ENCODE data around the gene PHF2. TPM values are rescaled to one million over a fixed set of nuclear protein-coding genes. Genes with fewer than 3 reads are reported as not detected.
"Not testable (repeated sequence)": the region's sequence is repeated elsewhere in the genome, so short reads cannot be mapped to it uniquely, and the experiment has no call there.

The PHF2 gene
- polyA plus RNA-seq, 3 donors = 0.40 to 16.0 (median 0.97) TPM

- no peak overlapping the region for H3K4me3 Mint-ChIP-seq
- H2AFZ ChIP-seq (ENCODE audit: insufficient read depth, low read depth, low read length, poor library complexity, severe bottlenecking) = no peak overlapping the region
- no peaks in the 10 kb centered on the region for H3K4me1 Mint-ChIP-seq
- no CpG with 5 or more reads among the region's 2 CpGs for WGBS (ENCODE audit: insufficient coverage)
- H3K36me3 ChIP-seq (replicated peaks in 1 of 2; ENCODE audit: control insufficient read depth in 1 of 2, insufficient read depth in 2 of 2, low read length in 2 of 2) = peaks cover 30 to 52% of the 10 kb centered on the region in 2 donors
- no peak for TF ChIP-seq CTCF (IDR thresholded peaks at IDR 0.05)
- no peak overlapping the region for H3K4me3 ChIP-seq (replicated peaks in 1 of 3; ENCODE audit: low read depth in 2 of 3, low read length in 3 of 3)
- H4K20me1 ChIP-seq (ENCODE audit: insufficient read depth, low read length) = peaks cover 32% of the 10 kb centered on the region
- no peak overlapping the region for H3K27ac ChIP-seq (ENCODE audit: low read depth in 1 of 2, low read length in 2 of 2)
- peaks cover 35 to 62% of the 10 kb centered on the region in 2 donors for H3K36me3 Mint-ChIP-seq
- H3K27me3 ChIP-seq (ENCODE audit: control insufficient read depth in 2 of 2, insufficient read depth in 2 of 2, low read length in 2 of 2) = no peaks in the 10 kb centered on the region
- H3K79me2 ChIP-seq (ENCODE audit: insufficient read depth, low read length) = no peaks in the 10 kb centered on the region
- H3K4me2 ChIP-seq (replicated peaks; ENCODE audit: extremely low read depth, low read length, poor library complexity, severe bottlenecking) = no peak overlapping the region
- H3K9me3 Mint-ChIP-seq = peaks cover 0 to 5% (median 0%) of the 10 kb centered on the region in 7 donors
- no peak for DNase-seq
- no peak overlapping the region for H3K9ac ChIP-seq (ENCODE audit: insufficient read depth, low read length, poor library complexity, severe bottlenecking)
- H3K9me3 ChIP-seq (replicated peaks in 1 of 2; ENCODE audit: control insufficient read depth in 1 of 2, insufficient read depth in 1 of 2, low read length in 2 of 2) = no peaks in the 10 kb centered on the region
- H3K27me3 Mint-ChIP-seq (ENCODE audit: low read depth in 3 of 3) = peaks cover 0 to 16% (median 3%) of the 10 kb centered on the region in 3 donors
- no peaks in the 10 kb centered on the region for H3K4me1 ChIP-seq (ENCODE audit: control insufficient read depth in 1 of 2, insufficient read depth in 2 of 2, low read length in 2 of 2)
- no peak overlapping the region for H3K27ac Mint-ChIP-seq
- intact Hi-C loops (cut with micrococcal nuclease) = no loop called here
Measured at GRCh38 chr9:93671020-93671338, 94.6 kb downstream of the PHF2 start.

GRCh38 chr9:93672330-93673020 is 96.1 kb downstream of the PHF2 start:
- H3K4me1 Mint-ChIP-seq; H3K4me3 Mint-ChIP-seq; H3K9ac ChIP-seq (ENCODE audit: insufficient read depth, low read length, poor library complexity, severe bottlenecking); H2AFZ ChIP-seq (ENCODE audit: insufficient read depth, low read depth, low read length, poor library complexity, severe bottlenecking); H3K79me2 ChIP-seq (ENCODE audit: insufficient read depth, low read length); H3K9me3 Mint-ChIP-seq; H3K4me1 ChIP-seq (ENCODE audit: control insufficient read depth in 1 of 2, insufficient read depth in 2 of 2, low read length in 2 of 2); H3K4me3 ChIP-seq (replicated peaks in 1 of 3; ENCODE audit: low read depth in 2 of 3, low read length in 3 of 3); H3K27ac ChIP-seq (ENCODE audit: low read depth in 1 of 2, low read length in 2 of 2); H3K4me2 ChIP-seq (replicated peaks; ENCODE audit: extremely low read depth, low read length, poor library complexity, severe bottlenecking); intact Hi-C loops (cut with micrococcal nuclease); H3K9me3 ChIP-seq (replicated peaks in 1 of 2; ENCODE audit: control insufficient read depth in 1 of 2, insufficient read depth in 1 of 2, low read length in 2 of 2); DNase-seq; H3K27me3 ChIP-seq (ENCODE audit: control insufficient read depth in 2 of 2, insufficient read depth in 2 of 2, low read length in 2 of 2): not testable (repeated sequence)
- peaks cover 36 to 62% of the 10 kb centered on the region in 2 donors for H3K36me3 Mint-ChIP-seq
- 89% methylated on average over 2 of the region's 2 CpGs for WGBS (ENCODE audit: insufficient coverage)
- Histone ChIP-seq H3K36me3 (replicated peaks in 1 of 2; ENCODE audit: control insufficient read depth in 1 of 2, insufficient read depth in 2 of 2, low read length in 2 of 2) (peaks cover 36 to 56% of the 10 kb centered on the region in 2 donors), H4K20me1 (ENCODE audit: insufficient read depth, low read length) (peaks cover 32% of the 10 kb centered on the region)
- H3K27me3 Mint-ChIP-seq (ENCODE audit: low read depth in 3 of 3) = peaks cover 0 to 17% (median 3%) of the 10 kb centered on the region in 3 donors
- peak overlapping the region in 1 of 7 donors; percentile 4 for H3K27ac Mint-ChIP-seq

Data from CD14-positive monocyte (primary cell).